GM15510 (cell line): ENCODE measurements around the gene SRGAP1.

Experiments used
- POLR2A ChIP-seq: IDR thresholded peaks from 3 replicates; pipeline ENCODE4 v1.6.1; 2011; ENCODE audit warnings: borderline replicate concordance; ENCODE audit not compliant: insufficient read length; ENCODE audit errors: extremely low read depth

SRGAP1 gene

DNA sequence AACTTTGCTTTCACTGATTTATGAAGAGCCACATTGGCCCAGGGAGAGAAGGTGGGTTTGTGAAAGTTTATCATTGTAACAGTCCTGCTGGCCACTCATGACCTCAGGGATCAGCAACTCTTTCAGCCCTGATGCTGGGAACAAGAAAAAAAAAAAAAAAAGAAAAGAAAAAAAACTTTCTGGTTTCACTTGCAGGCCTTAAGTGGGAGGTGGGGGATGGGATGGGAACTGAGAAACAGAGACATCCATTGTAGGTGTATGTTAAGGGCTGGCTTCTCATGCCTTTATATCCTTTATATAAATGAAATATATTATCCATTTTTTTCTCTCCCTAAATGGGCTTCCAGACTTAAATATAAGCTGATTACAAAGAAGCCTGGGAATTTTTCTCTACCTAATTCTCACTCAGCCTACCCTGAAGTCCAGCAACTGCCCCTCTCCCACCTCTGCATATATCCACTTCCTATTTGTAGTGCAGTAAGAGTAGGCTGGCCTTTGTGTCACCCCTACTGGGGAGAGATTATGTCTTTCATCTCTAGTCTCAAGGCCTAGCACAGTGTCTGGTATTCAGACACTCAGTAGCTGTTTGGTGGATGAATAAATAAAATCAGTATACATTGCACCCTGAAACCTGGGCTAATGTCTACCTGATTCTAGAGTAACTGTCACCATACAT, 190.5 kb downstream of the SRGAP1 start:
- TF ChIP-seq POLR2A = no peak

DNA sequence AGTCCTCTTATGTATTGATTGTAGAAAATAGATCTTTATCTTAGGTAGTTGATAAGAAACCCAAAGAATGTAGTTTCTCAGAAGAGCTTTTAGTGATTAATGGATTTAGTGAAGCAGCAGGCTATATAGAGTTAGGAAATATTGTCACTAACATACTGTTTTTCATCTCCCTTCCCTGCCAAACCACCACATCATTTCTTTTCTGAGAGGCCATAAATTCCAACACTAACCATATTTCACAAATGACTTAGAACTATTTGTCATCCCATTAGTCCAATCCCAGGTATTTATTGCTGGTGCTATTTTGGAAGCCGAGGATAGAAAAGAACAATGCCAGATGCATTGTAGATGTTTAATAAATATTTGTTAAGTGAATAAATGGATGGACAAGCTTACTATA, 191.9 kb downstream of the SRGAP1 start:
- TF ChIP-seq POLR2A = no peak

DNA sequence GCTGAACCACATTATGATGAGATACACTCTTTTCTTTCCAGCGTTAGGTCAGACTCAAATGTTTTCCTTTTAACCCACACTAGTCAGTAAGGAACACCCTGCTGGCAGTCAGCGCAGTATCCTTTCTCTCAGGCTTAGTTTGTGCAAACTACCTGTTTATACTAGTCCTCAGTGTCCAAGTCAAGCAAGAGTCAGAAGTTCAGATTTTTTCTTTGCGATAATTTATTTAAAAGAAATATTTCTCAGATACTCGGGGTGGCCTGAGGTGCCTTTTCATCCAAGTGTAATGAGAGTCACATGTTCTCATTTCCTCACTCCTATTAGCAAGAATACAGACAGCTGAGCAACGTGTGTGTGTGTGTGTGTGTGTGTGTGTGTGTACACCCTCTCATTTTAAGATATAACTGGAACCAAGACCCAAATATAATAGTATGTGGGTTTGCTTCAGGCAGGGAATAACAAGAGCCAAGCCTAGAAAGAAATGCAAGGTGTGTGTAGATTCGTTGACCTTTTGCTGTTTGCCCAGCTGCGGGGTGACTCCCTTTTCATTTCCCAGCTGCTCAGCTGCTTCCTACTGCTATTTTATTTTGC, 194.9 kb downstream of the SRGAP1 start:
- TF ChIP-seq POLR2A = no peak

DNA sequence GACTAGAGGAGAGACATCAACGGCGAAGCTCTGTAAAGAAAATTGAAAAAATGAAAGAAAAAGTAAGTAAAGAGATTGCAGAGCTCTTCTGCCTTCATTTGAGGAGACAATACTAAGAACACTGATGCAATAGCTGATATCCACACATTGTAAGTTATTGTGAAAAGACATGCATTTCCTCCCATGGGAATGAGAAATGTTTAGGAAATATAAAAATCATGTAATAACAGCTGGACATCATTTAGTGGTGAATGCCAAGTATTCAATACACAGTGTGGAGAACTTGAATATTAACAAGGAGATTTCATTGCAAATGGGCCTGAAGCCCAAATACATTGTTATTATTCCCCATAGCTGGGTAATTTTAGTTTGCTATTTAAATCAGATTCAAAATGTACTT, 198.4 kb downstream of the SRGAP1 start:
- TF ChIP-seq POLR2A = no peak

DNA sequence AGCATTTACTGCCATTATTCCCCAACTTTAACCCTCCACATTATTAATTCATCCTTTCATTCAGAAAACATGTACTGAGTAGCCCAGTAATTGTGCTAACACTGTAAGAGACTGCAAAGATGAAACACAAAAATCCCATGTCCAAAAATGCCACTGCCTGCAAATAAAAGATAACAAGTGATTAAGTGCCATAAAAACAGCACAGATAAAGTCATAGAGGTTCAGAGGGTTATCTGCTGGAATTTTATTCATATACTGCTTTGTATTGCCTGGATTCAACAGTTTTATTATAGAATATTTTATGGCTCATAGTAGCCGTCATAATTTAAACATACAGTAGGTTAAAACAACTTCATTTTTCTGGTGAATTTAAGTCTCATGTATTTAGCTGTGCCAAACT, 199.7 kb downstream of the SRGAP1 start:
- TF ChIP-seq POLR2A = no peak

DNA sequence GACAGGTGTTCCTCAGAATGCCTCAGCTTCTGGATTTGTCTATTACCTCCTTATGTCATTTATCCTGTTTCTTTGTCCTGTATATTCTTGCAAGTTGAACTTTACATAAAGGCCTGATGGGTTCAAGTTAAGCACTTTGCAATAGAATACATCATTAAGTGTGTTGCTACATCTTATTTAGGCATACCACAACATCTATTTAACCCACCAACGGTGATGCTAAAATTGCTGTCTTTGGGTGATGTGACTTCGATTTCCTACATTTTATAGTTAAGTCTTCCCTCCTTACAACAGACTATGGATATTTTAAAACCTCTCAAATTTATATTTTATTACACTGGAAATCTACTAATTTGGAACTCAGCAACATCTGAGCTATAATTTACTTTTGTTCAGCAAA, 206.6 kb downstream of the SRGAP1 start:
- no peak for TF ChIP-seq POLR2A

DNA sequence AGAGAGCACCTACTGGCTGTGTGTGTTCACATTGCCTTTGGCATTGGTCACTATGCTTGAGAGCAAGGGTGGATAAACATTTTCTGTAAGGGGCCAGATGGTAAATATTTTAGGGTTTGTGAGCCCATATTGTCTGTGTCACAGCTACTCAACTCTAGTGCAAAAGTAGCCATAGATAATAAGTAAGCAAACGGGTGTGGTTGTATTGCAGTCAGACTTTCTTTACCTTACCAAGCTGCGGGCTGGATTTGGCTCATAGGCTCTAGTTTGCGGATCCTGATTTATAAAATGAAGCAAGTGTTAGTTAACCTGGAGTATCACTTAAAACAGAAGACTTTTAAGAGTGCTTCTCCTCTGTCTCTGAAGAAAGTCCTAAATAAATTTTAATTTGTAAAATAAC, 208.6 kb downstream of the SRGAP1 start:
- no peak for TF ChIP-seq POLR2A

DNA sequence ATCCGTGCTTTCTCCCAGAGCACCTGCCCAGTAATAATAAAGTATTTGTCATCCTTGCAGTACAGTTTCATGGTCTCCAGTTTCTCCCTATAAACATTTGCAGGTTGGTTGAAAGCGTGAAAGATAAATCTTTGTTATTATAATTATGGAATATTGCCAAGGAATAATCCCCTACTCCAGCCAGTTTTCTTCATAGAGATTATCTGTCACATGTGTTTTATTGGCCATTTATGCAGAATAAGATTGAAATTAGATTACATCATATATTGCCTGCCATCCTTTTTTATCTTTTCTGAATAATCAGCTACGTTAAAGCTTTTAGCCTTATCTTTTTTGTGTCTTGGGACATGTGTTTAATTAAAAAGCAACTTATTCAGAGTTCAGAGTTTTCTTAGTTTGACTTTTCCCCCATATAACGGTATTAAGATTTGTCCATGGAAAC, 209.6 kb downstream of the SRGAP1 start:
- TF ChIP-seq POLR2A = no peak

DNA sequence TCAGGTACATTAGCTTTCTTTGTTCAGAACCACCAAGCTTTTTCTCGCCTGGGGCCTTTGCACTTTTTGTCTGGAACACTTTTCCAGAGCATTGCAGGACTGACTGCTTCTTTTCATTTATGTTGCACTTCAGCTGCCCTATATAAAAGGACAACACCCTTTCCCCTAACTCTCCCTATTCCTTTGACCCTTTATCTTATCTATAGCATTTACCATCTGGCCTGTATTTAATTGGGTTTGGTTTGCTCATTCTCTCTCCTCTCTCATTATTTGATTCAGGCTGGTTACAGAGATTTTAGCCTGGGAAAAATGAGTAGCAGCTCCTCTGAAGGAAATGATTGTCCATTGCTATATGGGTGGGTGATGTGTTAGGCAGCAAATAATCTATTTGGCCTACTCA, 212.2 kb downstream of the SRGAP1 start:
- TF ChIP-seq POLR2A = no peak

DNA sequence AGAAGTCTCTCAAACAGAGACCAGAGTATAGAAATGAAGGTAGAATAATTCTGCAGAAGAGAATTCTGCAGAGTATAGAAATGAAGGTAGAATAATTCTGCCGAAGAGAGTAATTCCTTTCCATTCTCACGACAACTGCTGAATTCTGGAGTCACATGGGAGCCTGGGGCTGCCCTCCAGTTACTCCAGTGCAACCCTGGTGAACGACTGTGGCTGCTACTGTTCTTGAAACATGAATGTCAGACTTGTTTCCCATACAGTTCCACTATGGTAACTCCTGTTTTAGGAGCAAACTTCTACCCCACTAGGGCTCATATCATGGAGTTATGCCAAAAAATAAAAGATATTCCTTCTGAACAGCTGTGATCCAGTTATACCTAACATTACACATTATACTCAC, 213.2 kb downstream of the SRGAP1 start:
- TF ChIP-seq POLR2A = no peak

DNA sequence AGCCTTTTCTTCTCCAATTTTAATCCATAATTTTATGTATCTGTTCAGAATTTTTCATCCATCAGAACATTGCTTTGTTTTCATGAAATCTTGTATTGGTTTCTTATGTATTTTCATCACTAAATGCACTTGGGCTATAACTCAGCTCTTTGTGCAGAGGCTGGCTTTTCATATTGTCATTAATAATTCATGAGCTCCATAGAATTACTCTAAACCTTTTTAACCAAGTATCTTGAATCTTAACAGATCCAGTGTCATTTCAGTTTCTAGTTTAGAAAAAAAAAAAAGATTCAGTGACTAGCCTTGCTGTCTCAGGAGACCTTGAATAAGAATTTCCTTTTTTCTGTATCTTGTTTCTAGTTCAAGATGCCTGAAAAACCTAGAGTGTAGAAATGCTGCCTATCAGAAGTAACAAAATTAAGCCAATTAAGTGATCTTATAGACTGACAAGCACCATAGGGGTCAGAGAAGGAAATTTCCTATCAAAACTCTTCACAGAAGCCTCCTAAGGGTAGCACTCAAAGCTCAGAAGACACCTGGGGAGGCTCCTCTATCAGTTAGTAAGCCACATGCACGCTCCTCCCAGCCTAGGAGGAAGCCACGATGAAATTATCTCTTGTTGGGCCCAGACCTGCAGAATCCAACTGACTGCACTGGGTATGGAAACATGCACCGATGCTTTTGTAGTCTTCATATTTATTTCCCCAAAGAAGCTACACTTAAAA, 214.2 kb downstream of the SRGAP1 start:
- no peak for TF ChIP-seq POLR2A

DNA sequence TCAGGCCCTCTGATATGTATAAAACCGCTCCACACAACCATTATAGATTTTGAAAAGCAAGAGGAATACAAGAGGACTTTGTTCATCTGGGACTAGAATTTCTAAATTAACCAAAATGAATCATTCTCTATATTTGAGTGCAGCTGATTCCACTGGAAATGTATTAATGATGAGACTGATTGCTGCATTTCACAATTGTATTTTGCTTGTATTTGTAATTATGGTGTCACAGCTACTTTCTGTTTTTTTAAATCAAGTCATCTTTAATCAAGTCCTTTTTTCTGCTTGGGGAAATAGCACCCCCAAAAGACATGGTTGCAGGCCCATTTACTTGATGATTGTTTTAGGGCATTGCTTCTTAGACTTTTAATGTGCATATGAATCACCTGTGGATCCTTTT, 215.2 kb downstream of the SRGAP1 start:
- no peak for TF ChIP-seq POLR2A

DNA sequence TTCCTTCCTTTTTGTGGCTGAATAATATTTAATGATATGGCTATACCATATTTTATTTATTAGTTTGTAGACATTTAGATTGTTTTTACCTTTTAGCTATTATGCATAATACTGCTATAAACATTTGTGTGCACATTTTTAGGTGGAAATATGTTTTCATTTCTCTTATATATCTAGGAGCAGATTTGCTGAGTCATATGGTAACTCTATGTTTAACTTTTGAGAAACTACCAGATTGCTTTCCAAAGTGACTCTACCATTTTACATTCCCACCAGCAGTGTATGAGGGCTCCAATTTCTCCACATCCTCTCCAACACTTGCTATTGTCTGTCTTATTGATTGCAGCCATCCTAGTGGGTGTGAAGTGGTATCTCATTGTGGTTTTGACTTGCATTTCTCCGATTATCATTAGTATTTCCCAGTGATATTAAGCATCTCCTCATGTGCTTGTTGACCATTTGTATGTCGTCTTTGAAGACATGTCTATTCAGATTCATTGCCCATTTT, 217.4 kb downstream of the SRGAP1 start:
- no peak for TF ChIP-seq POLR2A

DNA sequence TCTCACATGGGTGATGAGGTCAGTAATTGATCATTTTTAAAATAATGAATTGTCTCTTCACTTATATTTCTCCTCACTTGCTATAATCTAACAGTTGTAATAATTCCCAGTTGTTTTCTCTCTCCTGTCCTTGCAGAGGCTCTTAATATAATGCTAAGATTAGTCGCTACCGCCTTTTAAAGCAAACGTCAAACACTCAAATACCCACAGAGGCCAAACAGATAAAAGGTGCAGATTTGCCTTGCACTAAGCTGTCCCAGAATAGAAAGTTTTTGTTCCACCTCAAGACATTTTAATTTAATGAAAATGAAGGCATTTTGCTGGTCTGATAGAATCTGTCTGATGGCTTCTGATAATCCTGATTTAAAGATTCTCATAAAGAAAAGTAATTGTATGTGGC, 218.6 kb downstream of the SRGAP1 start:
- no peak for TF ChIP-seq POLR2A

DNA sequence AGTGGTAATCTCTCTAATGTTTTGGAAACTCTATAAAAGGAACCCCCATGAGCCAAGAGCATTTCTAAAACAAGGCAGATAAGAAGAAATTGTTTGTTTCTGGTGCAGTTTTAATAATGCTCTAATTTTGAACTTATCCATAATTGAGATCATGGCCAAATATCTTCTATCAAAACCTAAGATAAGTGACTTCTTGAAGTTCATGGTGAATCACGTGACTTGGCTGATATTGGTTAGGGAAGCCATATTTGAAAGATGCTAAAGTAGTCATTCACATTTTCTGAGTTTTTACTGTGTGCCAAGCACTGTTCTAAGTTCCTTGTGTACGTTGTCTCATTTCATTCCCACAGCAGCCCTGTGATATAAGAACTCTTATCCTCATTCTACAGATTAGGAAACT, 219.7 kb downstream of the SRGAP1 start:
- TF ChIP-seq POLR2A = no peak

DNA sequence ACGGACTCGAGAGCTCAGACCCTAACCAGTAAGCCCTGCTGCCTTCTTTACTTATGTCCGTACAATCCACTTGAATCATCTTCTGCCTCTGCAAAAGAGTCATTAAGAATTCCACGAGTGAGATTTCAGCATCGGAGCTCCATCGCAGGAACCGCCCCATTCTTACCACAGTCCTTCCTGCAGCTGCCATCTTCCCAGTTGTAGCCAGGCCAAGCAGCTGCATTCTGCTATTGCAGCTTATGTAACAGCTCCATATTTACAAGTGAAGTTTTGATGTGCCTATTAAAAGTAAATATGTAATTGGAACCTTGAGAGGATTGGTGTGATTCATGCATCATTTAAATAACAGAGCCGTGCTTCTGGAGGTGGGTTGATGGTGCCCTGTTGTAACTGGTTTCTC, 220.2 kb downstream of the SRGAP1 start:
- TF ChIP-seq POLR2A = no peak
